Duodenal mucosa (tissue), 2 donors: ENCODE results near the gene STEAP3.
A peak's percentile ranks its signal among the peaks of the same experiment; 100 is the strongest.

ENCODE experiments used
- H3K27ac ChIP-seq: one replicate; pipeline ENCODE4 v1.7.0; 2013; ENCODE audit warnings: low read depth, low read length
- H3K27me3 ChIP-seq, 2 donors: one replicate each; pipeline ENCODE4 v1.7.0; 2013; ENCODE audit warnings: low read length in 2 of 2, control low read depth in 1 of 2; ENCODE audit not compliant: insufficient read depth in 2 of 2, control insufficient read depth in 1 of 2
- H3K36me3 ChIP-seq, 2 donors: one replicate each; pipeline ENCODE4 v1.7.0; 2013; ENCODE audit warnings: low read length in 2 of 2, control low read depth in 1 of 2; ENCODE audit not compliant: insufficient read depth in 2 of 2, control insufficient read depth in 1 of 2
- H3K4me1 ChIP-seq, 2 donors: one replicate each; pipeline ENCODE4 v1.7.0; 2013; ENCODE audit warnings: low read length in 2 of 2, control low read depth in 1 of 2; ENCODE audit not compliant: insufficient read depth in 2 of 2, control insufficient read depth in 1 of 2
- H3K4me3 ChIP-seq, 2 donors: one replicate each; pipeline ENCODE4 v1.7.0; 2013; ENCODE audit warnings: low read length in 2 of 2, low read depth in 1 of 2
- H3K9ac ChIP-seq, 2 donors: one replicate each; pipeline ENCODE4 v1.7.0; 2013; ENCODE audit warnings: low read length in 2 of 2, low read depth in 1 of 2
- H3K9me3 ChIP-seq, 2 donors: one replicate each; pipeline ENCODE4 v1.7.0; 2013; ENCODE audit warnings: low read length in 2 of 2, control low read depth in 1 of 2; ENCODE audit not compliant: control insufficient read depth in 1 of 2

Gene STEAP3

DNA sequence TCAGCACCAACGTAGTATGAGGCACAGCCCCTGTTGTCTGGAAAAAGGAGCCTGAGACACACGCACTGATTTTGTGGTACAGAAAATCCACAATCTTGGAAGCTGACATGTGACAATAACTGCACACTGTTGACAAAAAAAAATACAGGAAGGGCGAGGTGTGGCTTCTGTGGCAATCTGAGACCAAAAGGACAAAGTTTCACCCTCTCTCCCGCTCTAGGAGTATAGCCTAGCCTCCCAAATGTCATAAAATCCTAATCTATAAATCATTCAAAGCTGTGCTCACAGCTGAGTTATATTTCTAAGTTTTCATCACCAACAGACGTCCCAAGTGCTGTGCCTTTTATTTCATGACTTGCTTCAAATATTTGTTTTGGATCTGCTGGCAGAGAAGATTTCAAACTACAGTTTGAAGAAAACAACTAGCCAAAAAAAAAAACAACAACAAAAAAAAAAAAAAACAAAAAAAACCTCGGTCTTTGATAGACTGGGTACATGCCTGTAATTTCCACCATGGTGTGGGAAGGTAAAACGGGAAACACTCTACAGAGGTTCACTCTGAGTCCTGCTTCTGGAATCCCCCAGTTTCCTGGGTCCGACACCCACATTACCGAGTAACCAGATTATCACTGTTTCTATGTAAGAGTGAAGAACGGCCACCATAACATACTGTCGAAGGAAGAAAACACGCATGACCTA is 82.0 kb downstream of the STEAP3 start:
- no peak overlapping the region for H3K27ac ChIP-seq
- no peaks in the 10 kb centered on the region for H3K27me3 ChIP-seq
- H3K4me3 ChIP-seq, result peak overlapping the region in 1 of 2 donors; percentile 19
- no peak overlapping the region for H3K9ac ChIP-seq
- H3K4me1 ChIP-seq, result peaks cover 0 to 8% of the 10 kb centered on the region in 2 donors
- no peaks in the 10 kb centered on the region for H3K36me3 ChIP-seq
- H3K9me3 ChIP-seq, result no peaks in the 10 kb centered on the region

DNA sequence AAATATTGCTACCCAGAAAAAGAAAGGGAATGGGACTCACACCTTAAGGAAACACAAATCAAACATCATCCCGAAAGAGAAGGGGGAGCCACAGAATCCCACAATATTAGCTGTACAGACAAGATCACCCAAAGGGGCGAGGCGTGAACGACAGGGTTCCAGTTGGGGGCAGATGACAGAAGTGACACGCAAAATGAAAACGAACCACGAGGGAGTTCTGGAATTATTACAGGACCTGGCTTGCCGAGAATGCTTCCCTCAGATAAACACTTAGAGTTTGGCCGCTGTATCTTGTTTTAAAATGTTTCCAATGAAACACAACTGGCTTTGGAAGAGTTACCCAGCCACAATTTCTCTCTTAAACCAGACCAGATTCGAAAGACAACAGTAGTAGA is 82.6 kb downstream of the STEAP3 start:
- no peak overlapping the region for H3K9ac ChIP-seq

DNA sequence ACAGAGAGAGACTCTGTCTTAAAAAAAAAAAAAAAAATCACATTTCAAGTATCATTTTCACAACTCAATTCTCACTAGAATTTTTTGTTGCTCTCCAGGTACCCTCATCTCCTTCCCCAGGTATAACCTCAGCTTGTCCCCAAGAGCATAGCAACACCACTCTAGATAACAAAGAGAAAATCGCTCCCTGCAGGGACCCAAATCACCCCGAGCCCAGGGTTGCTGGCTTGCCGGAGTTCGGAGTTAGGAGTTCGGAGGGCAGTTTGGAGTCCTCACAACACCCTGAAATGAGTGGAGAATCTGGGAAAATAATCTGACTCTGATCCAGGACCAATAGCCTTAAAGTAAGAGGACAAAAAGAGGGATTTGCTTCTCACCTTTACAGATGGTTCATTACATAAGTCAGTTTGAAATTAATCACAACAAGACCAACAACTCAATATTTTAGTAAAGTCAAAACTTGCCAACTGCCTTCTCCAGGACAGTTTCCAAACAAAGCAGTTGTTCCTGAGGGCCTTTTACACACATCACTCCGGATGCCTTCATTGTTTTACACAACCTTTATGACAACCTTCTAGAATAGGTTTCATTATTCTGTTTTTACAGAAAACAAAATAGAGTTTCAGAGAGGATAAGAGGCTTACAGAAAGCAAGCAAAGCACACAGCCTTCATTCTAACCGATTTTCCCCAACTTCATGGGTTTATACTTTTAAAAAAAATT is 83.9 kb downstream of the STEAP3 start:
- Histone ChIP-seq H3K36me3 (no peaks in the 10 kb centered on the region), H3K27me3 (no peaks in the 10 kb centered on the region), H3K4me1 (peaks cover 0 to 8% of the 10 kb centered on the region in 2 donors), H3K9me3 (no peaks in the 10 kb centered on the region), H3K4me3 (no peak overlapping the region), H3K9ac (no peak overlapping the region), H3K27ac (no peak overlapping the region)

More for the DNA sequence above, 82.6 kb downstream of the STEAP3 start:
- H3K9me3 ChIP-seq, result no peaks in the 10 kb centered on the region
- H3K27ac ChIP-seq, result no peak overlapping the region
- peaks cover 0 to 8% of the 10 kb centered on the region in 2 donors for H3K4me1 ChIP-seq
- no peaks in the 10 kb centered on the region for H3K36me3 ChIP-seq
- H3K27me3 ChIP-seq, result no peaks in the 10 kb centered on the region
- peak overlapping the region in 1 of 2 donors; percentile 19 for H3K4me3 ChIP-seq

GRCh38 chr2:119308793-119309330 is 85.2 kb downstream of the STEAP3 start:
- Histone ChIP-seq H3K9me3 (no peaks in the 10 kb centered on the region), H3K27ac (no peak overlapping the region), H3K4me1 (peaks cover 0 to 11% of the 10 kb centered on the region in 2 donors), H3K36me3 (no peaks in the 10 kb centered on the region), H3K27me3 (no peaks in the 10 kb centered on the region), H3K4me3 (no peak overlapping the region), H3K9ac (no peak overlapping the region)

DNA sequence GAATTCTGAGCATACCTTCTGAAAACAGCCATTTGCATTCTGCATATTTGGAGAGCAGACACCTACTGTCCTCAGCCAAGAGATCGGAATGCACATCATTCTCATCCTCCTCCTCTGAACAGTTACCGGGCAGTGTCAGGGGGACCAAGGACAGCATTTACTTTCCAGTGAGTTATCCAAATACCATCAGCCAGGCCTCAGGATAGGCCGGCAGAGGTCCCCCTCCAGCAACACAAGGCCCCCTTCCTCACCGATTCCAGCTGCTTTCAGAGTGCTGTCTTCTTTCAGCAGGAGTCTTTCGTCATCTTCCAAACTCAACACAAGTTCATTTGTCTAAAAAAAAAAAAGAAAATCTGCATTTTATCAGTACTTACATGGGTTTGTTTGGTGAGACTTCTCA is 87.7 kb downstream of the STEAP3 start:
- H3K27ac ChIP-seq, result no peak overlapping the region

GRCh38 chr2:119311831-119312230 is 88.2 kb downstream of the STEAP3 start:
- no peaks in the 10 kb centered on the region for H3K27me3 ChIP-seq
- H3K9ac ChIP-seq, result no peak overlapping the region
- H3K4me1 ChIP-seq, result peaks cover 7 to 10% of the 10 kb centered on the region in 2 donors
- H3K9me3 ChIP-seq, result no peaks in the 10 kb centered on the region
- H3K27ac ChIP-seq, result no peak overlapping the region
- H3K4me3 ChIP-seq, result no peak overlapping the region
- H3K36me3 ChIP-seq, result no peaks in the 10 kb centered on the region

More for the DNA sequence above, 87.7 kb downstream of the STEAP3 start:
- H3K36me3 ChIP-seq, result no peaks in the 10 kb centered on the region
- no peak overlapping the region for H3K4me3 ChIP-seq
- peaks cover 7 to 10% of the 10 kb centered on the region in 2 donors for H3K4me1 ChIP-seq
- H3K9me3 ChIP-seq, result no peaks in the 10 kb centered on the region
- H3K9ac ChIP-seq, result no peak overlapping the region
- no peaks in the 10 kb centered on the region for H3K27me3 ChIP-seq
